Effector memory CD8-positive, alpha-beta T cell (primary cell): ENCODE measurements around the gene RTP2.

ENCODE experiments used
- ATAC-seq: fragments of 150-1000 bp; cut with Tn5 transposase; replicated peaks from 2 replicates; pipeline ENCODE4 v1.10.0; 2021; ENCODE audit warnings: mild to moderate bottlenecking, moderate library complexity
- DNase-seq, 3 experiments: peaks; one replicate each; pipeline ENCODE4 v3.0.0; 2021
- H3K27ac Mint-ChIP-seq, 2 donors: one replicate each; pipeline ENCODE4 v1.8.0; 2022; ENCODE audit warnings: mild to moderate bottlenecking in 2 of 2, mixed read lengths in 2 of 2, moderate library complexity in 2 of 2
- H3K27me3 Mint-ChIP-seq, 2 donors: one replicate each; pipeline ENCODE4 v1.8.0; 2022; ENCODE audit warnings: mixed read lengths in 2 of 2
- H3K36me3 Mint-ChIP-seq: one replicate; pipeline ENCODE4 v1.8.0; 2022; ENCODE audit warnings: mild to moderate bottlenecking, moderate library complexity, mixed read lengths; ENCODE audit not compliant: insufficient read depth
- H3K4me1 Mint-ChIP-seq, 2 donors: one replicate each; pipeline ENCODE4 v1.8.0; 2022; ENCODE audit warnings: low read depth in 2 of 2, mixed read lengths in 2 of 2
- H3K4me3 Mint-ChIP-seq, 2 donors: one replicate each; pipeline ENCODE4 v1.8.0; 2022; ENCODE audit warnings: mild to moderate bottlenecking in 2 of 2, mixed read lengths in 2 of 2, moderate library complexity in 2 of 2
- H3K9me3 Mint-ChIP-seq, 2 donors: one replicate each; pipeline ENCODE4 v1.8.0; 2022; ENCODE audit warnings: mixed read lengths in 2 of 2
- total RNA-seq, 9 experiments: gene quantifications; one replicate each; lab custom pipeline; 2026; lab: John Stamatoyannopoulos, UW

RTP2 gene, protein sequence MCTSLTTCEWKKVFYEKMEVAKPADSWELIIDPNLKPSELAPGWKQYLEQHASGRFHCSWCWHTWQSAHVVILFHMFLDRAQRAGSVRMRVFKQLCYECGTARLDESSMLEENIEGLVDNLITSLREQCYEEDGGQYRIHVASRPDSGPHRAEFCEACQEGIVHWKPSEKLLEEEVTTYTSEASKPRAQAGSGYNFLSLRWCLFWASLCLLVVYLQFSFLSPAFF
- 0 to 1.3 (median 0) reads per million in 9 experiments for total RNA-seq

DNA sequence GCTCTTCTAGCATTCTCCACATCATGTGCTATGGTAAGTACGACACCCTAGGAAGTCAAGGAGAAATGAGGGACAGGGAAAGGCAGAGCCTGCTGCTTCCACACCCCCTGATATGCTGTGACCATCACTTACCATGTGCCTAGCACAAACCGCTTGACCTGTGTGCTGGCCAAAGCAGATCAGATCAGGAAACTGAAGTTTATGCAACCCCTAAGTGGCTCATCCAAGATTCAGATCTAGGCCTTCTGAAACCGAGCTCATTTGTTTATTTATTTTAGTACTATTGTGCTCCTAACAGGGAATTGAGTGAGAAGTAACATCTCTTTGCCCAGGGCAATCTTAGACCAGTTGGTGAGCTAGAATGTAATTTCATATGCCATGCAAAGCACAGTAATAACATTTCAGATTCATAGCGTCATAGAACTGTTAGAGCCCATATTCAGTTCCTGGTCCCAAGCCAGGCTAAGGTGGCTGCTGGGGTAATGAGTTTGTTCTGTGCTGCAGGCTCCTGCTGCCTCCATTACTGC, at the start of gene RTP2:
TSS of gene RTP2 (minus strand) at position 51 of the 527 bp plus-strand sequence. CDS start 429 bp downstream, outside the sequence.
- Mint-ChIP-seq H3K36me3 (no peaks in the 10 kb centered on the region), H3K27me3 (peaks cover 8 to 18% of the 10 kb centered on the region in 2 donors), H3K4me1 (no peaks in the 10 kb centered on the region), H3K4me3 (no peak within 1 kb of the TSS), H3K9me3 (no peaks in the 10 kb centered on the region), H3K27ac (no peak within 1 kb of the TSS)
- DNase-seq = no peak
- ATAC-seq = no peak

- no peak overlapping the region for H3K27ac Mint-ChIP-seq
- H3K4me1 Mint-ChIP-seq = peaks cover 14 to 29% of the 10 kb centered on the region in 2 donors
- DNase-seq = no peak
Observed at GRCh38 chr3:187750513-187751123, 48.3 kb upstream of the RTP2 start.

GRCh38 chr3:187750006-187750512, 47.7 kb upstream of the RTP2 start:
- DNase-seq = no peak

More at GRCh38 chr3:187750513-187751123, 48.3 kb upstream of the RTP2 start:
- H3K36me3 Mint-ChIP-seq = peaks cover 10% of the 10 kb centered on the region
- ATAC-seq = no peak
- no peak overlapping the region for H3K4me3 Mint-ChIP-seq
- no peaks in the 10 kb centered on the region for H3K9me3 Mint-ChIP-seq
- no peaks in the 10 kb centered on the region for H3K27me3 Mint-ChIP-seq

DNA sequence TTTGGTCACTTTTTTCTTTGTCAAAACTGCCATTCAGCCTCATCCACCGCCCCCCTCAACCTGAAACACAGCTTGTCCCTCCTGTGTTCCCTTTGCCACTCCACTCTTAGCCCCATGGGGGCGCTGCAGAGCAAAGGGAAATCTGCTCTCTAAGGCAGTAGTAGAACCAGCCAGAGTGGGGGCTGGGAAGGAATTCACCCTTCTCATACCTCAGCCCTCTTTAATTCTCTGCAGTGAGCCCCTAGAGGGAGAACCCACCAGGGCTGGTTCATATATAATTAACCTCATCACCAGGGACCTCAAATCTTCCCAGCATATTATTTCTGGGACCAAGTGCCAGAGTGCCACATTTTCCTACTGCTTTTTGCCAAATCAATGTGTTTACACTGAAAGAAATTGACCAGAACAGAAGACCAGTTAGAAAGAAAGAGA, 45.7 kb upstream of the RTP2 start:
- peak overlapping the region; percentile 25 to 41 for H3K27ac Mint-ChIP-seq
- H3K9me3 Mint-ChIP-seq = no peaks in the 10 kb centered on the region
- peak overlapping the region in 1 of 2 donors; percentile 60 for H3K4me3 Mint-ChIP-seq
- ATAC-seq = peak; percentile 38
- peaks cover 19 to 38% of the 10 kb centered on the region in 2 donors for H3K4me1 Mint-ChIP-seq
- peak; percentile 84 to 90 (median 88) for DNase-seq
- no peaks in the 10 kb centered on the region for H3K27me3 Mint-ChIP-seq
- peaks cover 32% of the 10 kb centered on the region for H3K36me3 Mint-ChIP-seq

More at GRCh38 chr3:187750006-187750512, 47.7 kb upstream of the RTP2 start:
- Mint-ChIP-seq H3K4me3 (no peak overlapping the region), H3K4me1 (peaks cover 16 to 33% of the 10 kb centered on the region in 2 donors), H3K27me3 (no peaks in the 10 kb centered on the region), H3K9me3 (no peaks in the 10 kb centered on the region), H3K36me3 (peaks cover 16% of the 10 kb centered on the region), H3K27ac (no peak overlapping the region)
- ATAC-seq = no peak

DNA sequence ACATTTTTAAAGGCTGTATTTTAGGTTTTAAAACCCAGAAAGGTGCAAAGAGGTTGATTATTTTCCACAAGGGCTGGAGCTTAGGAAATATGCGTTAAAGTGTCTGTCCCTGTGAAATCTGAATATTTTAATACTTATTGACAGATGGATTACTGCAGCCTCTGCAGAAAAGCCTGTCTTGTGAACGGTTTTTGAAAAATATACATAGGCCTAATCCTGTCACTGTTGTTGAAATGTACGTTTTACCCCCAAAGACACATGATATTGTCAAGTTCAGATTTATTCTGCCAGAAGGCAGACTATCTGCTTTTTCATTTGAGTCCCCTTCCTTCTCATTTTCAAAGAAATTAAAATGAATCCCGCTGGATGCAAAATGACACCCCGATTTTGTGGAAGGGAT, 45.1 kb upstream of the RTP2 start:
- H3K36me3 Mint-ChIP-seq = peaks cover 32% of the 10 kb centered on the region
- no peaks in the 10 kb centered on the region for H3K9me3 Mint-ChIP-seq

GRCh38 chr3:187746442-187747281, 44.3 kb upstream of the RTP2 start:
- ATAC-seq = no peak
- Mint-ChIP-seq H3K27me3 (no peaks in the 10 kb centered on the region), H3K36me3 (peaks cover 37% of the 10 kb centered on the region), H3K4me3 (peak overlapping the region; percentile 97 to 99), H3K4me1 (peaks cover 24 to 50% of the 10 kb centered on the region in 2 donors), H3K9me3 (no peaks in the 10 kb centered on the region), H3K27ac (peak overlapping the region; percentile 98 to 99)
- no peak for DNase-seq

More for the DNA sequence above, 45.1 kb upstream of the RTP2 start:
- DNase-seq = no peak
- peak overlapping the region; percentile 25 to 98 for H3K27ac Mint-ChIP-seq
- H3K4me3 Mint-ChIP-seq = peak overlapping the region in 1 of 2 donors; percentile 60
- ATAC-seq = no peak
- H3K4me1 Mint-ChIP-seq = peaks cover 19 to 43% of the 10 kb centered on the region in 2 donors
- H3K27me3 Mint-ChIP-seq = no peaks in the 10 kb centered on the region

- H3K36me3 Mint-ChIP-seq = peaks cover 43% of the 10 kb centered on the region
Observed at GRCh38 chr3:187746059-187746441, 43.7 kb upstream of the RTP2 start.

GRCh38 chr3:187745201-187746058, 43.1 kb upstream of the RTP2 start, which contains the start of gene BCL6:
Gene BCL6, minus strand, starts transcription at chr3:187745468. Its CDS starts 11,775 bp downstream, at chr3:187733693.
- Mint-ChIP-seq H3K27ac (peak within 1 kb of the TSS; percentile 98 to 99), H3K9me3 (no peaks in the 10 kb centered on the region), H3K4me3 (peak within 1 kb of the TSS; percentile 97 to 99), H3K36me3 (peaks cover 49% of the 10 kb centered on the region), H3K27me3 (no peaks in the 10 kb centered on the region), H3K4me1 (peaks cover 35 to 62% of the 10 kb centered on the region in 2 donors)
- DNase-seq = peak; percentile 82 to 91 (median 82)
- ATAC-seq = peak; percentile 63

More at GRCh38 chr3:187746059-187746441, 43.7 kb upstream of the RTP2 start:
- peak overlapping the region; percentile 98 to 99 for H3K27ac Mint-ChIP-seq
- ATAC-seq (no peak), DNase-seq (no peak)
- H3K4me1 Mint-ChIP-seq = peaks cover 30 to 56% of the 10 kb centered on the region in 2 donors
- peak overlapping the region; percentile 97 to 99 for H3K4me3 Mint-ChIP-seq
- no peaks in the 10 kb centered on the region for H3K9me3 Mint-ChIP-seq
- no peaks in the 10 kb centered on the region for H3K27me3 Mint-ChIP-seq

DNA sequence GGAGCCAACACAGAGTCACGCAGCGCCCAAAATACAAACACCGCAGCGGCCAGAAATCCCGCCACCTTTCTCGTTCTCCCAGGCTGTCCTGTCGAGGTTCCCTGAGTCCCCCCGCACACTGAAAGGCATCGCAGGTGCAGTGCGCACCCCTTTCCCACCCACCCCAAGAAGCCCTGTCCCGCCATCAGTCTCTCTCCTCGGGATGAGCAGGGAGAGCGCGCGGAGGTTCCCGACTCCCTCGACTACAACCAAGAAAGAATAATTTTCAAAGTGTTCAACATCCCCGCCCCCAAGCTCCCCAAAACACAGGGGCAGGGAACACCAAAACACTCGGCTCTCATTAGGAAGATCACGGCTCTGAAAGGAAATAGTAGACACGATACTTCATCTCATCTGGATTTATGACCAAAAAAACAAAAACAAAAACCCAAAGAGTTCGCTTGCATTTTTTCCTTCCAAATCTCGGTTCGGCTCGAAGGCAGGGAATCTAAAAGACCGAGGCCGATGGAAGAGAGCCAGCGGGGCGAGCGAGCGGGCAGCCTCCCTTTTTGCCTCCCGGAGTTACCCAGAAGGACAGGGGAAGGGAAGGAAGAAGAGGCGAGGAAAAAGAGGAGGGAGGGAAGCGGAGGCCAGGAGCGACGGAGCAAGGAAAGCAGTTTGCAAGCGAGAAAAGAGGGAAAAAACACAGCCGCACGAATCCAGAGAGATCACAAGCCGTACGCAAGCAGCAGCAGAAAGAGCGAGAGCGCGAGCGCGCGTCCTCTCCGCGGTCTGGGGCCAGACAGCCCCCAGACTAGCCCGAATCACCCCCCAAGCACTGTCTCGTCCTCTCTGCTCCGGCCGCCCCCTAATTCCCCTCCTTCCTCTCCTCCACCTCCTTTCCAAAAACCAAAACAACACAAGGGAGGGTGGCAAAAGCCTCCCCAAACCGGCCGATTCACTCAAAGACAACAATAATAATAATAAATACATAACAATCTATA, 42.1 kb upstream of the RTP2 start:
- peak overlapping the region; percentile 98 to 99 for H3K27ac Mint-ChIP-seq
- peaks cover 39 to 68% of the 10 kb centered on the region in 2 donors for H3K4me1 Mint-ChIP-seq
- ATAC-seq = peak; percentile 13
- DNase-seq = peak; percentile 34 to 41 (median 35)
- peaks cover 59% of the 10 kb centered on the region for H3K36me3 Mint-ChIP-seq
- H3K27me3 Mint-ChIP-seq = no peaks in the 10 kb centered on the region
- peak overlapping the region; percentile 97 to 99 for H3K4me3 Mint-ChIP-seq
- H3K9me3 Mint-ChIP-seq = no peaks in the 10 kb centered on the region

DNA sequence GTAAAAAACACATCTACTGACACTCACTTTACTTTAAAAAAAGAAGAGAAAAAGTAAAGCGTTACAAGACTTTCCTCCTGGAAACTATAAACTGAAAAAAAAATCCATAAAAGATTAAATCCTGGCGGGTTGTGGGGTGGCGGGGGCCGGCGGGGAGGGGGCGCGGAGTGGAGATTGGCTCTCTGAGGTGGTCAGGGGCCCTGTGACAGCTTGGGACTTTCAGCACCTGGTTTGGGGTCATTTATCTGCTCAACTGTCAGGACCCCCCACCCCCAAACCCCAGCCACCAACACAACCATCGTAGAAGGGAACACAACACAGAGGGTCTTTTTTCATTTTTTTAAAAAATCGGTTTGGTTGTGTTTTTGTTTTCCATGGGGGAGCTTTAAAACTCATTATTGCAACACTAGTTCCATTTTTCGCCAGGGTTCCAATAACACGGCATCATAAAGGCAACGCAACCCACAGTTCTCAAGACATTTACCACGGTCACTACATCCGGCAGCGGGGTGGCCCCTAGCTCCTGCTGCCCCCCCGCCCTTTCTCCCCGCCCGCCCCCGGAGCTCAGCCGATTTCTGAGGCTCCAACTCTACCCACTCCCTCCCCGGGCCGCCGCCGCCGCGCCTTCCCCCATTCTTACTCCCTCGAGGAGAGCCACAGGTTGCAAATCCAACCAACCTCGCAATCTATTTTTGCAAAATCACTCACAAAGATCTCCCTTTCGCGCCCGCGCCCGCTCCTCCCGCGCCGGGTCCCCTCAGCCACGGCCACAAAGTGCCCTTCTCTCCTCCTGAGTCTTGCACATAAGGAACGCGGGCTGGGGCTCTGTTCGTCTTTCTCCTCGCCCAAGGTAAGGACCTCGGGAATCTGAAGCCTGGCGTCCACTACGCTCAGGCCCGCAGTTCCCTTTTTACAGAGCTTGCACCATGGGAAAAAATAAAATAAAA, 41.1 kb upstream of the RTP2 start:
- Mint-ChIP-seq H3K4me1 (peaks cover 49 to 76% of the 10 kb centered on the region in 2 donors), H3K27ac (peak overlapping the region; percentile 98 to 99), H3K27me3 (no peaks in the 10 kb centered on the region), H3K4me3 (peak overlapping the region; percentile 97 to 99), H3K9me3 (no peaks in the 10 kb centered on the region), H3K36me3 (peaks cover 67% of the 10 kb centered on the region)
- DNase-seq (peak; percentile 24 to 35 (median 31)), ATAC-seq (no peak)
